Hypothalamus (tissue), 51 donors: ENCODE measurements around the gene PEX11B.

Experiments
- DNase-seq, 51 donors: peaks; one replicate each; lab custom pipeline; 2025; lab: John Stamatoyannopoulos, UW

PEX11B gene

DNA sequence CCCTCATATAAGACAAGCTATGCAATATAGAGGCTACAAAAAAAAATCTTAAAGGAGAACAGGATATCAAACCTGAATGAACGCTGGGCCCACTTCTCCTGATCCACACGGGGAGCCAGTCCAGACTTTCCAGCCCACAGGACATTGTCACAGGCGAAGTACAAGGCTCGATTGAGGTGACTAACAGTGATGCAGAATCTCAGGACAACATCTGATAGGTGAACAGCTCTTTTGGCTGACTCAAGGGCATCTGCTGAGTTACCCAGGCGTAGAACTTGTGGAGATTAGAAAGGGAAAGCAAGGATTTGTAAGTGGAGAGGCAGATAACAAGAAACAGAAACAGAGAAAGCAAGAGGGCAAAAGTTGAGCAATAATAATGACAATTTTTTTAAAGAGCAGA lies 1.8 kb downstream of the PEX11B start:
- DNase-seq = no peak

DNA sequence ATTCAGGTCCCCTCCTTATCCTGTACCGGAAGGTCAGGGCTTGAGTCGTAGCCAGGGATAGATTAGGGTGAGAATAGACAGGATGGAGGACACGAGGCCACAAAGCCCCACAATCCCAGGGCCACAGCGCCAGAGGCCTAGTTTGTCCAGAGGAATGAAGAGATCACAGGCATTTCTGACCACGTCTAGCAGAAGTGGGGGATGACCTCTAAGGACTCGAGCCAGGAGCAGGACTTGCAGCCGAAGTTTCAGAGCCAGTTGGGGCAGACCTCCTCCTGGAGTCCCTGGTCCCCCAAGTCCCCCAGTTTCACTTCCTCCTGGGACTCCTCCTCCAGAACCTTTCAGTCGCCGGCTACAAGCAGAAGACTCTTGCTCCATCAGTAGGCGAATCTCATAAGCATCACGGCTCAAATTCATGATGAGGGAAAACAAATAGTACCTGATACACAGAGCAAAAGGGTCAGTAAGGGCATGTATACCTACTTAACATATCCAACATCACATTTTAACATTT lies 6.3 kb downstream of the PEX11B start:
- DNase-seq = no peak

GRCh38 chr1:145908653-145909052 lies 9.9 kb downstream of the PEX11B start:
- no peak for DNase-seq

- DNase-seq = no peak
Observed at GRCh38 chr1:145906954-145907753, 11.4 kb downstream of the PEX11B start.

DNA sequence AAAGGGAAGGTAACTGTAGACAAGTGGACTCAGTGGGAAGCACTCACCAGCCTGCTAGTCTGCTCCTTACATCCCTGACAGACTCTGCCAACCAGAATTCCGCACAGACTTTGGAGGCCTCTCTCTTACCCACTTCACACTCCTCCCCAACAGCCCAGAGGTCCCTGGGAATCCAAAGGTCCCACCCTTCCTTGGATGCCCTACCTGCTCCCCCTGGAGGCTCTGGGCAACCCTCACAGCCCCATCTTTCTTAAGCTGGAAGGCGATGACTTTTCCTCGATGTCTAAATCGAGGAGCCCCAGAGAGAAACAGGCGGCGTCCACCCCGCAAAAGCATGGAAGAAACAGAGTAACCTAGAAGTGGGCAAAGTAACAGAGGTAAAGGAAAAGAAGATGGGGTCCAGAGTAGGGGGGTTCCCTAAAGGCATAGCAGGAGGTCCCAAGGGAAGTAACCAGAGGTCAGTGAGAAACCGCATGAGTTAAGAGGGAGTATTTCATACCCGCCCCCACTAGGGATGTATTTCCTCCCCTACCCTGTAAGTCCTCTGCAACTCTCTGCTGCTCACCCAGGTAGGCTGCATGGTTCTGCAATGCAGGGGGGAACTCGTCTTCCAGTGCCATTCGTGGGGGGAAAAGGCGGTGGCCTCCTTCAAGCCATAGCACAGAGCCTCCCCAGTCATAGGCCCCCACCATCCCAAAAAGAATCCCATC lies 17.1 kb downstream of the PEX11B start:
- DNase-seq = no peak

GRCh38 chr1:145898756-145899155 lies 19.8 kb downstream of the PEX11B start:
- no peak for DNase-seq

GRCh38 chr1:145897969-145898368 lies 20.5 kb downstream of the PEX11B start:
- DNase-seq = no peak

DNA sequence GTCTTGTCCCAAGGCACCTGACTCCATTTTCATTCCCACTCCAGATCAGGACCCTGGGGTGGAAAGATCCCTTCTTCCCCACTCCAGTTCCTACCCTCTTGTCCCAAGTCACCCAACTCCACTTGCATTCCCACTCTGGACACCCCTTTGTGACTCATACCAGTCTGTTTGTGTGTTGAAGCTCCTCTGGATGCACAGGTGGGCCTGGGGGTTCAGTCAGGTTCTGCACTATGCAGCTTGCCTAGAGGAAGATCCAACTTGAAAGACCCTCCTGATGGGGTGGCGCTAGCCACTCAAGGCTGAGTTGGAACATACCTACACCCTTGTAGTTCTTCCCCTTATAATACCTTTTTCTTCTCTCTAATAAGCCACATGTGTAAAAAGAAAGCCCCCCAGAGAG lies 23.0 kb downstream of the PEX11B start:
- DNase-seq = no peak

DNA sequence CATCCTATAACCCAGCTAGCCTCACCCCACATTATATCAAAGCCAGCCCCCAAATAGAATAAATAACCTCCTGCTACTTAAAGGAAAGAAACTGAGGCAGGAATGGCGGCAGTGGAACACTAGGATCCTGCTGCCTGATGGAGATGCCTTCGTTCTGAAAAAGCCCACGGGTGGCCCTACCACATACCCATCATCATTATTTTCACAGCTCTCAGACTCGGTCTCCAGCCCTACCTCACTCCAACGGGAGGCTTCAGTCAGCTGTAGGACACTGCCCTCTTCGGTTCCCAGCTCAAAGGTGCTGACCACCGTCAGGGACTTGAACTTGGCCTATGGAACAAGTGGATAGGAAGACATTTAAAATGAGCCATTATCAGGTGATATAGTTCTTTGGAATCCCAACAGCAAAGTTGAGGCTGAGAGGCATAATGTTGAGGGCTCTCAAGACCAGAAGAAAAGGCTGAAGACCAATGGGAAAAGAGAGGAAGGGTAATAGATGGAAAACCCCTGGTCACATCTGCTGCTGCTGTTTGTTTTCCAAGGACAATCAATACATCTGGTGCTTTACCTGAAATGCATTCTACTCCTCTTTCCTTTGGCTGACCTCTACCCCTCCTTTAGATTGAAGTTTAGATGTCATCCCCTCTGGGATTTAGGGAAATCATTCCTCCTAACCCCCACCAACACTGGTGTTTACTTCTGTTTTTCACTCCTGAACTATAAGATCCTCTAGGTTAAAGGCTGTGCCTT lies 25.0 kb downstream of the PEX11B start:
- no peak for DNase-seq

- DNase-seq = peak in 3 of 51 donors; percentile 9 to 31 (median 30)
Observed at GRCh38 chr1:145892486-145893087, 25.9 kb downstream of the PEX11B start.

- DNase-seq = peak; percentile 23 to 92 (median 81)
Observed at GRCh38 chr1:145891587-145892485, 26.7 kb downstream of the PEX11B start.

GRCh38 chr1:145891143-145891542 lies 27.4 kb downstream of the PEX11B start:
- no peak for DNase-seq

GRCh38 chr1:145889722-145890121 lies 28.8 kb downstream of the PEX11B start:
- DNase-seq = no peak

GRCh38 chr1:145887631-145888030 lies 30.9 kb downstream of the PEX11B start:
- DNase-seq = no peak

DNA sequence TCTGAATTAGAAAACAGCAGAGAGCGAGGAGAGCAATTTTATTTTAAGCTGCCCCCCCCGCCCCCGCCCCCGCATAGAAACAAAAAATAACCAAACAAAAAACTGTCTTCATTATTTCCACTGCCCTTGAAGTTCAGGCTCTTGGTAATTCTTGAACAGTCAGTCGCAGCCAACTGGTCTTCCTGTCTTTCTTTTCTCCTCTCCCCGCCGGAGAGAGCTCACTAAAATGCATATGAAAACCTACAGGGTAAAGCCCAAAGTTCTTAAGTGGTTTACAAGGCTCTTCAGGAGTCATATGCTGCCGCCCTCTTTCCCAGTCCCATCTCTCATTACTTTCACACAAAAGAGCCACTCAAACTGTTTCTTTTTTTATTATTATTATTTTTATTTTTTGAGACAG lies 31.7 kb downstream of the PEX11B start:
- no peak for DNase-seq

DNA sequence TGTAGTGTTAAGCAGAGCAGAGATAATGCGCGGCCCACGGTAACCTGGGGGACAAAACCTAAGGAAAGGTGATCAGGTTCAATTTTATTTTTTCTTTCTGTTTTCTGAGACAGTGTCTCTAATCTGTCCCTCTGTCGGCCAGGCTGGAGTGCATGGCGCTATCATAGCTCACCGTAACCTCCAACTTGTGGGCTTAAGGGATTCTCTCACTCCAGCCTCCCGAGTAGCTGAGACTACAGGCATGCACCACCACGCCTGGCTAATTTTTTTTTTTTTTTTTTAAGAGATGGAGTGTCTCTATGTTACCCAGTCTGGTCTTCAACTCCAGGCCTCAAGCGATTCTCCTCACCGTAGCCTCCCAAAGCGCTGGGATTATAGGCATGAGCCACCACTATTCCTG lies 32.1 kb downstream of the PEX11B start:
- peak in 1 of 51 donors; percentile 36 for DNase-seq

- DNase-seq = peak in 50 of 51 donors; percentile 33 to 91 (median 72)
Observed at GRCh38 chr1:145885738-145886287, 32.7 kb downstream of the PEX11B start, which contains the start of gene ANKRD35. Gene ANKRD35, minus strand, starts transcription at chr1:145885866. Its CDS starts 108 bp downstream, at chr1:145885758.

DNA sequence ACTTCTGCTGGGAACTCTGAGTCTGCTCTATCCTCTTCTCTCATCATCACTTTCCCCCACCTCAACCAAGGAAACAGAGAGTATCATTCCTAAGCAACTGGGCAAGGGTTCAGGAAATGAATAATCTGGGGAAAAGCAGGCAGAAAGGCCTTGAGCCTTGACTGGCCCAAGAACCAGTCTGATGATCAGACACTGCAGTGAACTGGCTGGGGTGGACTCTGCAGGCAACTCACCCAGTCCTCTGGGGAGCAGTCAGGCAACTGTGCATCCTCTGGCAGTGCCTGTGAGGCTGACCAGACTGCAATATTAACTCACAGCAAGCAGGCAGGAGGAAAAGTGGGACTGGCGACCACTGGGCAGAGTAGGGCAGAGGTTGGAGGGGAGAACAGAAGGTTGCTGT lies 33.8 kb downstream of the PEX11B start:
- no peak for DNase-seq

DNA sequence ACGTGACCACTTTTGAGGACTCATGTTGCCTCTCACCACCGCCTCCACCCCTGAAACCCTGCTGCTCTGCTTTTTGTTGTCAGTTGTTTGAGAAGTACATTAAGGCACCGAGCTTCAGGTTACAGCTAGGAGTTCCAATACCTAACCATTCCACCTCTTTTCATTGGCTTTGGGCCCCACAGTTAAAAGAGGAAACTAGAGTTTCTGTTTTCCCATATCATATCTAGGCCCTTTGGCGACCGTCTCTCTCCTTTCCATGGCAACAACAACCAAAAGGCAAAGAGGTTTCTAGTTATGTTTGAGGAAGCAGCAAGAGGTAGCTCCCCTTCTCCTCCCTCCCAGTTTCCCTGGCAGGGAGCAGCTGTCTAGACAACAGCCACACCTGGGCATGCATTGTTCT lies 38.7 kb downstream of the PEX11B start:
- DNase-seq = peak in 1 of 51 donors; percentile 40
